Kidney tubule cell (primary cell): ENCODE measurements around the gene CFAP65.
A peak's percentile ranks its signal among the peaks of the same experiment; 100 is the strongest.

Source experiments
- DNase-seq: peaks from one replicate; pipeline ENCODE4 v3.0.0-alpha.2; 2018; ENCODE audit warnings: low spot score

The CFAP65 gene

GRCh38 chr2:218992703-218993344 is 48.5 kb downstream of the CFAP65 start:
- no peak for DNase-seq

- no peak for DNase-seq
Observed at GRCh38 chr2:218992196-218992595, 49.1 kb downstream of the CFAP65 start.

DNA sequence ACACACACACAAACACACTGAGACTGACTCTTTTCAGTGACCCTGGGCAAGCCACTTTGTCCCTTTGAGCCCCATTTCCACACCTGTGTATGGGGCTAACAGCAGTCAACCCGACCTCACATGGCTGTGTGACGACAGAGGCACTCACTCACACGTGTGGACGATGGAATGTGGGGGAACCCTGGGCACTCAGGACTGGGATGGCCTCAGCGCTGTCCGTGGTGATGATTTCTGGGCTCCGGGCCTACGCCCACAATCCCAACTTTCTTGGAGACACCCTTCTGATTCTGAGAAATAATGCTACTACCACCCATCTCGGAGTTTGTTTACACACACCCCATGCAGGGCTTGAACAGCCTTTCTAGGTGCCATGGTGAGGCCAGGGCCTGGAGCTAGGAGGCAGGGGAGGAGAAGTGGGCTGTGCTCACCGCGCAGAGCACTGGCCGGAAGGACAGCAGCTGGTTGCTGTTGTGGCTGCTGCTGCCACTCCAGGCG is 49.6 kb downstream of the CFAP65 start:
- peak; percentile 23 for DNase-seq

- no peak for DNase-seq
Observed at GRCh38 chr2:218990612-218991011, 50.7 kb downstream of the CFAP65 start.

GRCh38 chr2:218990052-218990451 is 51.3 kb downstream of the CFAP65 start:
- no peak for DNase-seq

- no peak for DNase-seq
Observed at GRCh38 chr2:218988650-218989049, 52.7 kb downstream of the CFAP65 start.

- DNase-seq: no peak
Observed at GRCh38 chr2:218988164-218988563, 53.2 kb downstream of the CFAP65 start.

DNA sequence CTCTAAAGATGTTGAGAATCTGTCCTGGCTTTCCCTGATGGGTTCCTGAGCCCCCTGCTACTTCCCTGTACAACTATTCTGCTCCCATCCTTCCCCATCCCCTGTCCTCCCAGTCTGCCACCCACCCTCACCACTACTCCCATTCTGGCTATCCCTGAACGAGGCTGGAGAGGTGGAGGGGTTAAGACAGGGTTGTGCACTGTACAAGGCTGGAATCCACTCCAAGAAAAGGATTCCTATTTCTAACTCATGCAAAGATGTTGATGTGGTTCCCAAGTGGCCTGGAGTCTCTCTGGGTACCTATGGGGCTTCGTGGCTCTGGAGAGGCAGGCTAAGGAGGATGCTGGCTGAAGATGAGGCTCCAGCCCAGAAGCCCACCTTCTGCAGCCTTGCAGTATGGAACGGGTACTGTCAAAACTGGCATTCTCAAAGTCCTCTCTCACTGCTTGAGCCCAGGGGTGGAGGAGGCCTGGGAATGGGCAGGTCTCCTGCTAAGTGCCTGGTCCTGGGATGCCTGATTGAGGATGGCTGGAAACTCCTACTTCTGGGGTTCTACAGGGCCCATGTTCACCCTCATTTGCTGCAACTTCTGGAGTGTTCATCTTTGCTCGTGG is 55.1 kb downstream of the CFAP65 start:
- no peak for DNase-seq

GRCh38 chr2:218985325-218986091 is 55.8 kb downstream of the CFAP65 start:
- no peak for DNase-seq

GRCh38 chr2:218985021-218985324 is 56.3 kb downstream of the CFAP65 start, which contains the start of gene FEV:
TSS of gene FEV (minus strand) at chr2:218985184. CDS start at chr2:218985075, 109 bp downstream.
- no peak for DNase-seq

DNA sequence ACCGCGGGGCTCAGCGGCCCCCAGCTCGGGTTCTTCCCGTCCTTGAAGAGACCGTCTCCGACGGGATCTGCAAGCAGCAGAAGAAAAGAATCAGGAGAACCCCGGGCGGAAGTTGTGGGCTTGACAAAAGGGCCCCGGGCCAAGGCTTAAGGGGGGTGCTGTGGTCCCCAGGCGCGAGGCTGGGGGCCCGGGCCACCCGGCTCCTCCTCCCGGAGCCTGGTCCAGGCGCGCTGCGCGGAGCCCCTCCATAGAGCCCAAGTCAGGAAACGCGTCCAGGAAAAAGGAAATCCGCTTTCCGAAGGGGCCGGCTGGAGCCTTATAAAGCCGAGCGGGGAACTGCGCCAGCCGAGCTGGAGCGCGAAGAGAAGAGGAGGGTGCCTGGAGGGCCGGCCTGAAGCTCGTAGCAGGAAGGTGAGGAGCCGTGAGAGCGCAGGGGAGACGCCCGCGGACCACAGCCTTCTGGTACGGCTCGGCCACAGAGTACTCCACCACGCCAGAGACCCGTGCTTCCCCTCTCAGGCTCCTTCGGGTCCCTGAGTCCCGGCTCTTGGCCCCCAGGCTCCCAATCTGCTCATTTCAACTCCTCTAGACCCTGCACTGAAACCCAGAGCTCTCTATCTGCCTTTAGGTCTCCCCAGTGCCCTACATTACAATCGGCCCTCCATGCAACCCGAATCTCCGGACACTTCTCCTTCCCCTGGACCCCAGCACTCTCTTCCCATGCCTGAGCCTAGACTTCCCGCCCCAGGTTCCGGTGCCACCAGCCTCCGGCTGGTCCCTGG is 56.9 kb downstream of the CFAP65 start:
- no peak for DNase-seq

DNA sequence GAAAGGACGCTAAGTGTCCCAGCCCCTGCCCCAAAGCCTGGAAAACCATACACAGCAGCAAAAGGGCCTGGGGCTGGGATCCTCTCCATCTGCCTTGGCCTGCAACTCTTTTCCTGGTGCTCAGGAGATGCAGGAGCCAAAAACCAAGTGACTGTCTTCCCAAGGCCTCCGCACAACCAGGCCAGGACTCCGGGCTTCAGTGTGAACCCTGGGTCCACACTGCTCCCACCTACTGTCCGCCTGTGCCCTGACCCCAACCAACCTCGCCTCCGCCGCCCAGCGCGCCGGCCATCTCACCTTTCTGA is 57.4 kb downstream of the CFAP65 start:
- DNase-seq: no peak

- DNase-seq: peak; percentile 30
Observed at GRCh38 chr2:218983263-218983933, 57.9 kb downstream of the CFAP65 start.

DNA sequence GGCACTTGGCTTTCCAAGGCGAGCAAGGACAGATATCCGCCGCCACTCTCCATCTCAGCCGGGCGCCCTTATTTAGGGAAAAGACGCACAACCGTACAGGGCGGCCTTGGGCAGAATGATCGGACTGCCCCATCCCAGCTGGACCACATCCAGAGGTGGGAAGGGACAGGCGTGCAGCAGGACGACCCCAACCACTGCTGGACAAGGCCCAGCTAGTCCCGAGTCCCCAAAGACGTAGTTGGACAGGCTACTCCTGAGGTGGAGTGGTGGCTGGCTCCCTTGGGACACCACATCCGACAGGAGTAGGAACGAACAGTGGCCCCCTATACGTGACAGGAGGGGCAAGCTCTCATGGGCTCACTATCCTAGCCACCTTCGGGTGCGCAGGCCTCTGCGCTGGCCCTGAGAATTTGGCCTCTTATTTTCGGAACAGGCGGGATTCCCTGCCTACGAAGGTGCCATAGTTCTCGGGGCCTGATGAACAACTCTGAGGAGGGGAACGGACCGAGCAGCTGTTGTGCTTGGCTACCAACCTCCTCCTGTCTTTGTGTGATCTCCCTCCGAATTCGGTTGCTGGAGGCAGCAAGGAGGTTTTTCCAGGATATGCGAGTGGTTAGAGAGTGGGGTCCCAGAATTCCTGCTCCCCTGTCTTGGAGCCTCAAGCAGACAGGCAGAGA is 58.6 kb downstream of the CFAP65 start:
- no peak for DNase-seq

DNA sequence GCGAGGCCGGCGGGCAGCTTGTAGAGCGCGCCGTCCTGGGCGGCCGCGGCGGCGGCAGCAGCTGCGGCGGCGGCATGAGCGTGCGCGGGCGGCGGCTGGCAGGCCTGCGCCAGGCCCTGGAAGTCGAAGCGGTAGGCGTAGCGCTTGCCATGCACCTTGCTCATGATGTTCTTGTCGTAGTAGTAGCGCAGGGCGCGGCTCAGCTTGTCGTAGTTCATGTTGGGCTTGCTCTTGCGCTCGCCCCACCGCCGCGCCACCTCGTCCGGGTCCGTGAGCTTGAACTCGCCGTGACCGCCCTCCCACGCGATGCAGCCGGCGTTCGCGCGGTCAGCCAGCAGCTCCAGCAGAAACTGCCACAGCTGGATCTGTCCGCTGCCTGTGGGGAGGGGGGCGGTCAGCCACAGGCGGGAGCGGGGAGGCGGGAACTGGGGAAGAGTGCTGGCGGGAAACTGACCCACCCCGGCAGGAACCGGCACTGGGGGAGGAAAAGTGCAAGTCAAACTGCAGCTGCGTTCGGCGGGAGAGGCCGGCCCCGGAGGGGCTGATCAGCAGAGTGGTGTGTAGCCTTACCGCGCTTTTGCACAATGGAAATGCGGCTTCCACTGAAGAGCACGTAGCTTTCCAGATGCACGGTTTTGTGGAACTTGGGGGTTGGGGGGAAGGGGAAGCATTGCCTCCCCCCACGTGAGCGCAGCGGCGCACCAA is 59.3 kb downstream of the CFAP65 start:
- DNase-seq: peak; percentile 21

- DNase-seq: no peak
Observed at GRCh38 chr2:218981390-218981880, 59.9 kb downstream of the CFAP65 start.

DNA sequence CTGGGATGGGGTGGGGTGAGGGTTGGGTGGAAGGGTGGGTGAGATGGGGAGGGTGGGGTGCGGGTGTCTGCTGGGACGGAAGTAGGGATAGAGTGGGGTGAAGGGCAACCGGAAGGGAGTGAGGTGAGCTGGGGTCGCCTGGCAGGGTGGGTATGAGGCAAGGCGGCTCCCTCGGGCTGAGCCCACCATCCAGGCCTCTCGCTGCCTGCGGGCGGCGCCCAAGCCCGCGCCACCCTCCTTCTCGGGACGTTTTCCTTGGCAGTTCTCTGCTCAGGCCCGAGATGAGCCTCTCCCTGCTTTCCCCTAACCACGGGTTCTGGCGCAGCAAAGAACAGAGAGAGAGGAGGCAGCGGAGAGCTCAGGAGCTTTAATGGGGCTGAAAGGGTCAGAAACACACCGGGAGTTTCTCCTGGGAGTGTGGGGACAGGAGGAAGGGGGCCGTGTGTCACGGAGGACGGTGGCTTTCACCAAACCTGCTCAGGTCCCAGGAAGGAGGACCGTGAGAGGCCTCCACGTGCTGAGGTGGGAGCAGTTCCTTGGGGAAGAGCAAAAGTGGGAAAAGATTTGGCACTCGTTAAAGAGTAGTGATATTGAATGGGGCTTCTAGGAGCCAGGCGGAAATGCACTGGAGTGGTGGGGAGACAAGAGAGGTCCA is 60.5 kb downstream of the CFAP65 start:
- no peak for DNase-seq

DNA sequence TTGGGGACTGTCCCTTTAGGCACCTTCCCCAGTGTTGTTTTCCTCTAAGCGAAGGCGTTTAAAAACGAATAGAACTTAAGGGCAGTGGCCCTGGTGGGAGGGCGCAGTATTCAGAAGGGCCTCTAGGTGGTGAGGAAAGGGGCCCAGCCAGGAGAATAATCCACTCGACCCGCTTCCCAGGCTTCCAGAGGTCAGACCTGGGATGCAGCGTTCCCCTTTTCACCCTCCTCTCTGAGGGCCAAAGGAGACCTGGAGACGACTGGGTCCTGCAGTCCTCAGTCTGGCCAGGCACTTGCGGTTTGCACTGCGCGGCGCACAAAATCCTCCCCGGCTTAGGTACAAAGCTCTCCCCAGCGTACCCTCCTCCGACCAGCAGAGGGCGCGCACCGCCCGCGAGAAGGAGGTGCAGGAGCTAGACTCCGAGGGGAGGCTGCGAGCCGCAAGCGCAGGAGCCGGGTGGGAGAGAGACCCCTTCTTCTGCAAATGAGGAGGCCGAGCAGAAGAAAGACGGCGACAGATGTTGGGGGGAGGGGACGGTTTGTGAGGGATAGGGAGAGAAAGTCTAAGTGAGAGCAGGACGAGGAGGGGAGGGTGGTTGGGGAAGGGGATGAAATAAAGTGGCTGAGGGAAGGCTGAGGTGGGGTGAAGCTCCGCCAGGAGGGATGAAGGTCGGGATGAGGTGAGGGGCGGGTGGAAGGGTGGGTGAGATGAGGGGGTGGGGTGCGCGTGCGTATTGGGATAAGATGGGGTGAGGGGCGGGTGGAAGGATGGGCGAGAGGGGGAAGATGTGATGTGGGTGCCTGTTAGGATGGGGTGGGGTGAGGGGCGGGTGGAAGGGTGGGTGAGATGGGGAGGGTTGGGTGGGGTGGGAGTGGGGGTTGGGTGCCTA is 61.2 kb downstream of the CFAP65 start:
- DNase-seq: peak; percentile 80
